ENCODE measurements around the gene SGPP1.
"Not testable (repeated sequence)": the region's sequence is repeated elsewhere in the genome, so short reads cannot be mapped to it uniquely, and the experiment has no call there.

Gene SGPP1

GRCh38 chr14:63642229-63642611 lies 85.6 kb downstream of the SGPP1 start:
- H3K4me3 ChIP-seq (ENCODE audit: low read length) = peak overlapping the region; percentile 83
- peak; percentile 97 for DNase-seq (ENCODE audit: low read depth)
- no peak for TF ChIP-seq CTCF (IDR thresholded peaks at IDR 0.05; ENCODE audit: insufficient read depth, low read depth, low read length, missing control alignments)

DNA sequence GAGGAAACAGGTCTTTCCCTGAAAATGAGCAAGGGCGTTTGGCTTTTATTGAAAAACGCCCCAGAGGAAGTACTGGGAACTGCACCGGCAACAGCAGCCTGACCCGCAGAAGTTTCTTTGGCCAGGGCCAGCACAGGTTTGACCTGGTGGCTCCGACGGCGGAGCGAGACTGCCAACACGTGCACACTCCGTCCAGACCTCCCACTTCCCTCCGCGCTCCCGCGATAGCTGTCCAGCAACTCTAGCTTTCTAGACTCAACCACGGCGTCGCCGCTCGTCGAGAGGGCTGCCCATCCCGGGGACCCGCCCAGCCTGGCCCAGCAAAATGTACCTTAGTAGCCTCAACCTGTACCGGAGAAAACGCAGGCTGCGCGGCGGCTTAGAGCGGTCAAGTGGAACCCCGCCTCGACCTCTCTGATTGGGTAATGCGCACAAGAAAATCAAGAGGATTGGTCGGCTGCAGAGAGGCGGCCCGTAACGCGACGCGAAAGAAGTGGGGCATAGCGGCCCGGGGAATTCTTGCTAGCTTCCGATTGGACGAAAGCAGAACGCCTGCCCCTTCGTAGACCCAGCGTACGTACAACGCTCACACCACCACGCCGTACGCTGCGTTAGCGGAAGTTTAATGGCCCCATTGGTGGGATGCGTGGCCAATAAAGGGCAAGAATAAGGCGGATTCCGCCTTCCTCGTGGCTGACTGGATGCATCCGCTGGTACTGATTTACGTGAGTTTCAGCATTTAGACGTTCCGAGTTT lies 86.2 kb downstream of the SGPP1 start, which contains the start of gene WDR89:
Gene WDR89, minus strand, starts transcription at position 399 of the 756 bp plus-strand sequence. CDS start 41,929 bp downstream, outside the sequence.
- peak within 1 kb of the TSS; percentile 83 for H3K4me3 ChIP-seq (ENCODE audit: low read length)
- DNase-seq (ENCODE audit: low read depth) = peak; percentile 100
- TF ChIP-seq CTCF (IDR thresholded peaks at IDR 0.05; ENCODE audit: insufficient read depth, low read depth, low read length, missing control alignments) = peak; percentile 76

DNA sequence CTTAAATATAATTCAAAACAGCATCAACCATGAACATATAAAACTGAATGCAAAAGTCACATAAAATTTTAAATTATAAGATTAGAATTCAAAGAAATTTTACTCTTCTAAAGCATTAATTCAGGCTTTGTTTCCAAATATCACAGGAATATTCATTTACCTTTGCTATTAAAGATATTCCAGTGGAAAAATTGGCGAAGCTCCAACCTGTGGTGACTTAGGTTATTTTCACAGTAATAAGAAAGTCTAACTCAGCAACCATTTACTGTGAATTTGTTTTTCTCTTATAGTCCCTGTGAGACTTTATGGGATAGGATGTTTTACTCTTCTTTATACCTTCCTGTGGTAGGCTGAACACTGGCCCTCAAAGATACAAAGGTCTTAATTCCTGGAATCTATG lies 89.4 kb downstream of the SGPP1 start:
- DNase-seq (ENCODE audit: low read depth) = no peak
- H3K4me3 ChIP-seq (ENCODE audit: low read length) = no peak overlapping the region
- no peak for TF ChIP-seq CTCF (IDR thresholded peaks at IDR 0.05; ENCODE audit: insufficient read depth, low read depth, low read length, missing control alignments)

DNA sequence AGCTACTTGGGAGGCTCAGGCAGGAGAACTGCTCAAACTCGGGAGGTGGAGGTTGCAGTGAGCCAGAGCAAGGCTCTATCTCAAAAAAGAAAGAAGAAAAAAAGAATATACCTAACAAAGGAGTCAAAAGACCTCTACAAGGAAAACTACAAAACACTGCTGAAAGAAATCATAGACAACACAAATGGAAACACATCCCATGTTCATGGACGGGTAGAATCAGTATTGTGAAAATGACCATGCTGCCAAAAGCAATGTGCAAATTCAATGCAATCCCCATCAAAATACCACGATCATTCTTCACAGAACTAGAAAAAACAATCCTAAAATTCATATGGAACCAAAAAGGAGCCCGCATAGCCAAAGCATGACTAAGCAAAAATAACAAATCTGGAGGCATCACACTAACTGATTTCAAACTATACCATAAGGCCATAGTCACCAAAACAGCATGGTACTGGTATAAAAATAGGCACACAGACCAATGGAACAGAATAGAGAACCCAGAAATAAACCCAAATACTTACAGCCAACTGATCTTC lies 91.7 kb downstream of the SGPP1 start:
- not testable (repeated sequence) for DNase-seq (ENCODE audit: low read depth); H3K4me3 ChIP-seq (ENCODE audit: low read length)
